T-cell (primary cell): ENCODE results near the gene PIGA. TPM values are rescaled to one million over a fixed set of nuclear protein-coding genes. Genes with fewer than 3 reads are reported as not detected.

Source experiments
- ATAC-seq, 4 experiments: fragments of 200-7000 bp in 3 of 4; fragments of 150-1000 bp in 1 of 4; cut with Tn5 transposase; replicated peaks in 1 of 4; 1 replicate in 3 of 4; 2 replicates in 1 of 4; pipeline ENCODE4 v1.10.0; 2021; ENCODE audit warnings: moderate library complexity in 3 of 4, mild to moderate bottlenecking in 2 of 4, moderate number of reproducible peaks in 1 of 4
- CTCF ChIA-PET, 2 donors: fragments of 300-600 bp; sonication (Branson Sonifier 250); formaldehyde crosslinking; loops; one replicate each; lab custom pipeline; 2022; ENCODE audit warnings: antibody characterized with exemption in 2 of 2; lab: Charles Lee
- POLR2A ChIA-PET, 2 donors: fragments of 300-600 bp; sonication (Branson Sonifier 250); formaldehyde crosslinking; loops; one replicate each; lab custom pipeline; 2022; ENCODE audit warnings: antibody characterized with exemption in 2 of 2; lab: Charles Lee
- DNase-seq, 35 experiments: peaks; one replicate each; pipeline versions ENCODE4 v3.0.0 to v3.0.0-alpha.2; 2013 to 2023
- H3K27ac ChIP-seq: one replicate; pipeline ENCODE4 v1.5.1; 2013; ENCODE audit warnings: low read length
- H3K27me3 ChIP-seq, 2 experiments: replicated peaks in 1 of 2; 1 replicate in 1 of 2; 2 replicates in 1 of 2; pipeline versions ENCODE4 v1.6.1 to v1.7.0; 2013; ENCODE audit warnings: low read length in 1 of 2, mixed read lengths in 1 of 2; ENCODE audit not compliant: control insufficient read depth in 2 of 2, insufficient read depth in 2 of 2; ENCODE audit errors: extremely low read depth in 1 of 2
- H3K36me3 ChIP-seq, 2 donors: 1 replicate in 1 of 2; 2 replicates in 1 of 2; pipeline versions ENCODE4 v1.6.1 to v1.7.0; 2013; ENCODE audit warnings: low read length in 1 of 2; ENCODE audit not compliant: control insufficient read depth in 2 of 2, insufficient read depth in 1 of 2; ENCODE audit errors: extremely low read depth in 1 of 2
- H3K4me1 ChIP-seq, 2 experiments: 1 replicate in 1 of 2; 2 replicates in 1 of 2; pipeline versions ENCODE4 v1.6.1 to v1.7.0; 2013; ENCODE audit warnings: low read length in 2 of 2, mixed read lengths in 1 of 2; ENCODE audit not compliant: insufficient read depth in 2 of 2, control insufficient read depth in 1 of 2; ENCODE audit errors: extremely low read depth in 1 of 2
- H3K4me3 ChIP-seq, 2 donors: 1 replicate in 1 of 2; 2 replicates in 1 of 2; pipeline versions ENCODE4 v1.5.1 to v1.7.0; 2013; ENCODE audit warnings: mild to moderate bottlenecking in 2 of 2, low read length in 1 of 2, moderate library complexity in 1 of 2; ENCODE audit not compliant: control insufficient read depth in 1 of 2; ENCODE audit errors: extremely low read depth in 1 of 2
- H3K9me3 ChIP-seq: 2 replicates; pipeline ENCODE4 v1.7.0; 2013
- H3K27ac Mint-ChIP-seq, 2 donors: one replicate each; pipeline ENCODE4 v1.8.0; 2020 to 2021; ENCODE audit warnings: mild to moderate bottlenecking in 2 of 2, mixed read lengths in 2 of 2
- H3K27me3 Mint-ChIP-seq, 2 donors: one replicate each; pipeline ENCODE4 v1.8.0; 2021 to 2022; ENCODE audit warnings: mixed read lengths in 2 of 2
- H3K36me3 Mint-ChIP-seq: one replicate; pipeline ENCODE4 v1.8.0; 2021; ENCODE audit warnings: mixed read lengths
- H3K4me1 Mint-ChIP-seq, 3 donors: one replicate each; pipeline ENCODE4 v1.8.0; 2020 to 2022; ENCODE audit warnings: mixed read lengths in 3 of 3, mild to moderate bottlenecking in 1 of 3
- H3K4me3 Mint-ChIP-seq, 3 donors: one replicate each; pipeline ENCODE4 v1.8.0; 2020 to 2022; ENCODE audit warnings: mild to moderate bottlenecking in 3 of 3, mixed read lengths in 3 of 3, moderate library complexity in 3 of 3
- H3K9me3 Mint-ChIP-seq, 3 donors: one replicate each; pipeline ENCODE4 v1.8.0; 2020 to 2022; ENCODE audit warnings: mixed read lengths in 3 of 3
- WGBS: methylation state at CpG from one replicate; pipeline ENCODE4 v1.1.5; 2013; ENCODE audit warnings: missing lambda C conversion rate; ENCODE audit not compliant: insufficient coverage; 5-methylcytosine and 5-hydroxymethylcytosine counted together
- total RNA-seq, 35 experiments: library from RNA in 6 of 35; stranded (reverse) in 6 of 35; fragments of 120-200 nt in 1 of 35; gene quantifications; one replicate each; pipeline versions ENCODE4 v1.2.1 to v1.2.4 and lab custom pipeline; 2013 to 2026

PIGA gene
- total RNA-seq, 5 donors from 2014 or later (not counting 1 experiment from before 2014, with no cell fraction given) = 15.9 to 95.0 (median 22.6) TPM

GRCh38 chrX:15345976-15346375, 10.7 kb upstream of the PIGA start:
- H3K4me1 ChIP-seq = no peaks in the 10 kb centered on the region
- no peak for ATAC-seq
- H3K27me3 ChIP-seq = no peaks in the 10 kb centered on the region
- no peak overlapping the region for H3K27ac ChIP-seq
- 64% methylated on average over 2 of the region's 3 CpGs for WGBS
- DNase-seq = no peak
- Mint-ChIP-seq H3K27me3 (peaks cover 6 to 19% of the 10 kb centered on the region in 2 donors), H3K4me3 (no peak overlapping the region), H3K9me3 (no peaks in the 10 kb centered on the region), H3K27ac (no peak overlapping the region), H3K36me3 (no peaks in the 10 kb centered on the region), H3K4me1 (no peaks in the 10 kb centered on the region)
- no peaks in the 10 kb centered on the region for H3K36me3 ChIP-seq
- no peak overlapping the region for H3K4me3 ChIP-seq
- H3K9me3 ChIP-seq = no peaks in the 10 kb centered on the region
- POLR2A ChIA-PET = interaction anchor here (0.7 kb wide), 2 partner anchors 10 to 64 kb away, joined by 3 read pairs; no protein-coding TSS in a partner anchor
- CTCF ChIA-PET = no interaction called here

DNA sequence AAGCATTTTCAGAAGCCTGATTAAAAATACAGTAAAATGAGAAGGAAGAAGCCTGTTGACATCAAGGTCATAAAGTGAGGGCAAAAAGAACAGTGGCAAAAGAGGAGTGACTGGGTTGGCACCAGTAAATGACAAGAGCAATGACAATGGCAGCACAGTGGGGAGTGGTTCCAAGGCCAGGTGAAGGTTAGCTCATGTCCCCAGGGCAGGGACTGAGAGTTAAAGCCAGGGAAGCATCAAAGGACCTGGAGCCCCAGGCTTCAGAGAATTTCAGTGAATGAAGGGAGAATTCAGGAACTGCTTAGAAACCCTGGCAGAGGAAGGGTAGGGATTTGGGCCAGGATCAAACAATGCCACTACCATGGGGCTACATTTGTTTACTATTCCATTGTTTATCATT, 8.8 kb upstream of the PIGA start:
- Mint-ChIP-seq H3K4me1 (no peaks in the 10 kb centered on the region), H3K27me3 (peaks cover 9 to 24% of the 10 kb centered on the region in 2 donors), H3K9me3 (no peaks in the 10 kb centered on the region), H3K27ac (no peak overlapping the region), H3K4me3 (no peak overlapping the region), H3K36me3 (no peaks in the 10 kb centered on the region)
- POLR2A ChIA-PET = no interaction called here
- CTCF ChIA-PET = no interaction called here
- no peak for ATAC-seq
- Histone ChIP-seq H3K27ac (no peak overlapping the region), H3K9me3 (no peaks in the 10 kb centered on the region), H3K36me3 (no peaks in the 10 kb centered on the region), H3K4me1 (no peaks in the 10 kb centered on the region), H3K4me3 (no peak overlapping the region), H3K27me3 (no peaks in the 10 kb centered on the region)
- no peak for DNase-seq

- CTCF ChIA-PET = no interaction called here
- no peaks in the 10 kb centered on the region for H3K9me3 Mint-ChIP-seq
- H3K27me3 Mint-ChIP-seq = peaks cover 12 to 25% of the 10 kb centered on the region in 2 donors
Observed at GRCh38 chrX:15343075-15343476, 7.8 kb upstream of the PIGA start.

DNA sequence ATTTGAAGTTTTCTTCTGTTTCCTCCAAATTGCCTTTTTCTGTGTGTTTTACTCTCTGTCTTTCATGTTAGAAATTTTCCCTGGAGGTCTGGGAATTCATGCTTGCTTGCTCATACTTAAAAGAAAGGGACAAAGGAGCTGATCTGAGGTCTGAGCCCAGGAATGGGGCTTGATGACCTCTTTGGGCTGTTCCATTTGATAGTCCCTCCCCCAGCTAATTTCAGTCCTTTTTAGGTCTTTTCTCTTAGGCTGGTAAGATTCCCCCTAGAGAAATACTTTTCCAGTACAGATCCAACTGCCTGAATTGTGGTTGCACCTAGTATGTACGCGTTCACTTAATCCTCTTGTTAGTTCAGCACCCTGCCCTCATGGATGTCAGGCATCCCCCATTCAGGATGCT, 5.5 kb upstream of the PIGA start:
- POLR2A ChIA-PET = no interaction called here
- Mint-ChIP-seq H3K27me3 (peaks cover 18 to 36% of the 10 kb centered on the region in 2 donors), H3K36me3 (no peaks in the 10 kb centered on the region), H3K4me3 (no peak overlapping the region), H3K9me3 (no peaks in the 10 kb centered on the region), H3K27ac (no peak overlapping the region), H3K4me1 (peaks cover 0 to 9% (median 5%) of the 10 kb centered on the region in 3 donors)
- no peaks in the 10 kb centered on the region for H3K36me3 ChIP-seq
- no peaks in the 10 kb centered on the region for H3K9me3 ChIP-seq
- DNase-seq (no peak), ATAC-seq (no peak)
- no peak overlapping the region for H3K4me3 ChIP-seq
- H3K27me3 ChIP-seq = peaks cover 0 to 2% of the 10 kb centered on the region in 2 experiments
- H3K27ac ChIP-seq = no peak overlapping the region
- CTCF ChIA-PET = no interaction called here
- no CpG with 5 or more reads among the region's 2 CpGs for WGBS
- H3K4me1 ChIP-seq = peaks cover 4 to 5% of the 10 kb centered on the region in 2 experiments

More at GRCh38 chrX:15343075-15343476, 7.8 kb upstream of the PIGA start:
- Mint-ChIP-seq H3K4me1 (no peaks in the 10 kb centered on the region), H3K36me3 (no peaks in the 10 kb centered on the region), H3K27ac (no peak overlapping the region), H3K4me3 (no peak overlapping the region)
- DNase-seq (no peak), ATAC-seq (no peak)
- no peaks in the 10 kb centered on the region for H3K9me3 ChIP-seq
- no peak overlapping the region for H3K27ac ChIP-seq
- H3K4me1 ChIP-seq = no peaks in the 10 kb centered on the region
- no peaks in the 10 kb centered on the region for H3K27me3 ChIP-seq
- POLR2A ChIA-PET = interaction anchor here in 1 of 2 donors (0.5 kb wide), 1 partner anchor 1525 kb away, joined by 4 read pairs; no protein-coding TSS in a partner anchor
- H3K36me3 ChIP-seq = no peaks in the 10 kb centered on the region
- H3K4me3 ChIP-seq = no peak overlapping the region
- WGBS = no CpG with 5 or more reads among the region's 5 CpGs

- ChIA-PET POLR2A (interaction anchor here in 1 of 2 donors (0.6 to 0.9 kb wide), 2 partner anchors 10 to 11 kb away, joined by 3 read pairs; no protein-coding TSS in a partner anchor), CTCF (no interaction called here)
- Histone ChIP-seq H3K27ac (peak overlapping the region; percentile 83), H3K9me3 (no peaks in the 10 kb centered on the region), H3K27me3 (peaks cover 0 to 2% of the 10 kb centered on the region in 2 experiments), H3K4me1 (peaks cover 7 to 12% of the 10 kb centered on the region in 2 experiments), H3K4me3 (peak overlapping the region; percentile 60 to 97), H3K36me3 (peaks cover 0 to 10% of the 10 kb centered on the region in 2 donors)
- no CpG with 5 or more reads among the region's 10 CpGs for WGBS
- H3K27me3 Mint-ChIP-seq = peaks cover 12 to 18% of the 10 kb centered on the region in 2 donors
- peaks cover 3% of the 10 kb centered on the region for H3K36me3 Mint-ChIP-seq
- peak overlapping the region; percentile 65 to 87 for H3K27ac Mint-ChIP-seq
- peaks cover 16 to 22% (median 17%) of the 10 kb centered on the region in 3 donors for H3K4me1 Mint-ChIP-seq
- peak in 1 of 4 experiments; percentile 52 for ATAC-seq
- peak overlapping the region; percentile 87 to 93 (median 88) for H3K4me3 Mint-ChIP-seq
- no peaks in the 10 kb centered on the region for H3K9me3 Mint-ChIP-seq
- peak in 32 of 35 experiments; percentile 7 to 84 (median 55) for DNase-seq
Observed at GRCh38 chrX:15336023-15336413, 695 bp upstream of the PIGA start.

DNA sequence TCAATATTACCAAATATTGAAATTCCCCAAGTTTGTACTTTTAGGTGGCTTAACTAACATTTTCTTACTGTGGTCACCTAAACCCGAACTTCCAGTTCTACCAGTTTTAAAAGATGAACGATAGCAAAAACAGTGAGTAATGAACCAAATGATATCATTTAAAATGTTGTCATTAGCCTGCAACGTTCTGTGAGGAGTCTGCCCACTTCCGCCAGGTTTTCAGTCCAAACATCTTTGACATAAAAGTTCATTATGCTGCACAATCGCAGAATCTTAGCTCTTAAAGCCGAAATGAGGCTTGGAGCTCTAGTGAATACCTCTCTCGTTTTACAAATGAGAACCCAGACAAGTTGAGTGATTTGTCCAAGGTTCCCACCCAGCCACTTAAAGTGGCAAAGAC, 762 bp downstream of the PIGA start:
- peak in 23 of 35 experiments; percentile 1 to 52 (median 17) for DNase-seq
- H3K4me3 ChIP-seq = peak overlapping the region; percentile 60 to 97
- WGBS = no CpG with 5 or more reads among the region's 7 CpGs
- H3K27me3 Mint-ChIP-seq = peaks cover 8 to 13% of the 10 kb centered on the region in 2 donors
- peaks cover 0 to 2% of the 10 kb centered on the region in 2 experiments for H3K27me3 ChIP-seq
- H3K36me3 ChIP-seq = peaks cover 0 to 13% of the 10 kb centered on the region in 2 donors
- no peak for ATAC-seq
- peak overlapping the region; percentile 95 for H3K27ac ChIP-seq
- no peaks in the 10 kb centered on the region for H3K9me3 Mint-ChIP-seq
- no peaks in the 10 kb centered on the region for H3K9me3 ChIP-seq
- peaks cover 3% of the 10 kb centered on the region for H3K36me3 Mint-ChIP-seq
- peaks cover 16 to 22% (median 17%) of the 10 kb centered on the region in 3 donors for H3K4me1 Mint-ChIP-seq
- ChIA-PET CTCF (interaction anchor here in 1 of 2 donors (1.6 kb wide), 1 partner anchor 12 kb away, joined by 4 read pairs; no protein-coding TSS in a partner anchor), POLR2A (interaction anchor here in 1 of 2 donors (0.7 to 0.8 kb wide), 2 partner anchors 1583 to 1675 kb away, joined by 3 read pairs; no protein-coding TSS in a partner anchor)
- peaks cover 7 to 12% of the 10 kb centered on the region in 2 experiments for H3K4me1 ChIP-seq
- peak overlapping the region; percentile 87 to 93 (median 88) for H3K4me3 Mint-ChIP-seq
- peak overlapping the region; percentile 73 to 87 for H3K27ac Mint-ChIP-seq
